ENCODE measurements around the gene POLH. TPM values are rescaled to one million over a fixed set of nuclear protein-coding genes. Genes with fewer than 3 reads are reported as not detected.

POLH gene
- total and polyA plus RNA-seq, 9 of the 15 experiments (the other 6 are each of a cell fraction or from before 2014, with no cell fraction given) = 5.8 to 31.6 (median 20.6) TPM

GRCh38 chr6:43629505-43630300 is 53.7 kb downstream of the POLH start (continued):
- TF ChIP-seq ZNF655 (CRISPR knock-in tag; IDR thresholded peaks at IDR 0.05) = 0 out of 2 replicates have a peak, but pooled peaks have one; percentile 16
- TF ChIP-seq CXXC5 (CRISPR knock-in tag; IDR thresholded peaks at IDR 0.05) = no peak
- no peak for TF ChIP-seq WHSC1 (IDR thresholded peaks at IDR 0.05; ENCODE audit: low read length)
- no peak for TF ChIP-seq BRF1 (IDR thresholded peaks at IDR 0.05; ENCODE audit: borderline replicate concordance, extremely low read depth, insufficient read length)
- peak; percentile 78; the same call in 1 of the 2 replicates for TF ChIP-seq RHOXF2B (CRISPR knock-in tag; conservative IDR thresholded peaks at IDR 0.05)
- TF ChIP-seq, protein P1, sequence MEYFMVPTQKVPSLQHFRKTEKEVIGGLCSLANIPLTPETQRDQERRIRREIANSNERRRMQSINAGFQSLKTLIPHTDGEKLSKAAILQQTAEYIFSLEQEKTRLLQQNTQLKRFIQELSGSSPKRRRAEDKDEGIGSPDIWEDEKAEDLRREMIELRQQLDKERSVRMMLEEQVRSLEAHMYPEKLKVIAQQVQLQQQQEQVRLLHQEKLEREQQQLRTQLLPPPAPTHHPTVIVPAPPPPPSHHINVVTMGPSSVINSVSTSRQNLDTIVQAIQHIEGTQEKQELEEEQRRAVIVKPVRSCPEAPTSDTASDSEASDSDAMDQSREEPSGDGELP (CRISPR knock-in tag; IDR thresholded peaks at IDR 0.05; ENCODE audit: borderline replicate concordance) = no peak; the same call in 1 of the 2 replicates
- TF ChIP-seq, protein P2, sequence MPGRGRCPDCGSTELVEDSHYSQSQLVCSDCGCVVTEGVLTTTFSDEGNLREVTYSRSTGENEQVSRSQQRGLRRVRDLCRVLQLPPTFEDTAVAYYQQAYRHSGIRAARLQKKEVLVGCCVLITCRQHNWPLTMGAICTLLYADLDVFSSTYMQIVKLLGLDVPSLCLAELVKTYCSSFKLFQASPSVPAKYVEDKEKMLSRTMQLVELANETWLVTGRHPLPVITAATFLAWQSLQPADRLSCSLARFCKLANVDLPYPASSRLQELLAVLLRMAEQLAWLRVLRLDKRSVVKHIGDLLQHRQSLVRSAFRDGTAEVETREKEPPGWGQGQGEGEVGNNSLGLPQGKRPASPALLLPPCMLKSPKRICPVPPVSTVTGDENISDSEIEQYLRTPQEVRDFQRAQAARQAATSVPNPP (IDR thresholded peaks at IDR 0.05; ENCODE audit: borderline replicate concordance, insufficient read depth, insufficient read length) = no peak
- no peak for TF ChIP-seq RUNX1 (IDR thresholded peaks at IDR 0.05; ENCODE audit: low read depth)
- peak; percentile 31; the same call in 1 of the 2 replicates for TF ChIP-seq ZFP91 (CRISPR knock-in tag; IDR thresholded peaks at IDR 0.05)
- TF ChIP-seq RBM15 (IDR thresholded peaks at IDR 0.05; ENCODE audit: insufficient read depth, low read length) = no peak
- no peak for TF ChIP-seq ZNF3 (CRISPR knock-in tag; IDR thresholded peaks at IDR 0.05)
- TF ChIP-seq, protein P3, sequence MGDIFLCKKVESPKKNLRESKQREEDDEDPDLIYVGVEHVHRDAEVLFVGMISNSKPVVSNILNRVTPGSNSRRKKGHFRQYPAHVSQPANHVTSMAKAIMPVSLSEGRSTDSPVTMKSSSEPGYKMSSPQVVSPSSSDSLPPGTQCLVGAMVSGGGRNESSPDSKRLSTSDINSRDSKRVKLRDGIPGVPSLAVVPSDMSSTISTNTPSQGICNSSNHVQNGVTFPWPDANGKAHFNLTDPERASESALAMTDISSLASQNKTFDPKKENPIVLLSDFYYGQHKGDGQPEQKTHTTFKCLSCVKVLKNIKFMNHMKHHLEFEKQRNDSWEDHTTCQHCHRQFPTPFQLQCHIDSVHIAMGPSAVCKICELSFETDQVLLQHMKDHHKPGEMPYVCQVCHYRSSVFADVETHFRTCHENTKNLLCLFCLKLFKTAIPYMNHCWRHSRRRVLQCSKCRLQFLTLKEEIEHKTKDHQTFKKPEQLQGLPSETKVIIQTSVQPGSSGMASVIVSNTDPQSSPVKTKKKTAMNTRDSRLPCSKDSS (IDR thresholded peaks at IDR 0.05; ENCODE audit: low read depth, partially characterized antibody) = no peak
- TF ChIP-seq HEY1 (CRISPR knock-in tag; IDR thresholded peaks at IDR 0.05; ENCODE audit: borderline replicate concordance) = no peak; the same call in 1 of the 2 replicates
- TF ChIP-seq CREB1 (IDR thresholded peaks at IDR 0.05) = no peak
- 0 out of 2 replicates have a peak, but pooled peaks have one; percentile 9 for TF ChIP-seq CREB1 (CRISPR knock-in tag; IDR thresholded peaks at IDR 0.05)
- TF ChIP-seq FUS (optimal IDR thresholded peaks at IDR 0.05; ENCODE audit: low read depth, low read length) = no peak
- TF ChIP-seq SMARCC2 (IDR thresholded peaks at IDR 0.05; ENCODE audit: low read depth) = no peak; the same call in 1 of the 2 replicates
- TF ChIP-seq, protein P4, sequence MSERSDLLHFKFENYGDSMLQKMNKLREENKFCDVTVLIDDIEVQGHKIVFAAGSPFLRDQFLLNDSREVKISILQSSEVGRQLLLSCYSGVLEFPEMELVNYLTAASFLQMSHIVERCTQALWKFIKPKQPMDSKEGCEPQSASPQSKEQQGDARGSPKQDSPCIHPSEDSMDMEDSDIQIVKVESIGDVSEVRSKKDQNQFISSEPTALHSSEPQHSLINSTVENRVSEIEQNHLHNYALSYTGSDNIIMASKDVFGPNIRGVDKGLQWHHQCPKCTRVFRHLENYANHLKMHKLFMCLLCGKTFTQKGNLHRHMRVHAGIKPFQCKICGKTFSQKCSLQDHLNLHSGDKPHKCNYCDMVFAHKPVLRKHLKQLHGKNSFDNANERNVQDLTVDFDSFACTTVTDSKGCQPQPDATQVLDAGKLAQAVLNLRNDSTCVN (CRISPR knock-in tag; IDR thresholded peaks at IDR 0.05) = no peak; the same call in 1 of the 2 replicates
- no peak for TF ChIP-seq KDM1A (IDR thresholded peaks at IDR 0.05)
